ENCODE results near the gene MR1.

DNA sequence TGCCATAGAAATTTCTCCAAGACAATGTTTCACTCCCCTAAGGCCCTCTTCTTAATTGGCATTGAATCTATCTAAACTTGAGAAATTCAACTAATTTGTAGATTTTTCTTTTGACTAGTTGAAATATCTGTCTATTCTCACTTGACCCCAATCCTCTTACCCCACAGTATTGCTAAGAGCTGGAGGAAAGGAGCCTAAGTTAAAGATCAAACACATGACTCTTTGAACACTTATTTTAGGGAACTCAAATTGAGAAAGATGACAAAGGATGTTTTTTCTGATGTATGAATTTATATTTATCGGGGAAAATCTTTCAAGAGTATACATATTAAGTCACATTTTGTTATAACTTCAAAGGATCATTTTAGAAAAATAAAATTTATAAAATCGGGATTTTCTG, 3.6 kb downstream of the MR1 start:
- no peak for TF ChIP-seq ZNF274 (IDR thresholded peaks at IDR 0.05; ENCODE audit: low read depth, low read length)
- no peak for TF ChIP-seq YY1 (IDR thresholded peaks at IDR 0.05; ENCODE audit: insufficient read depth, insufficient read length)
- TF ChIP-seq SUZ12 (IDR thresholded peaks at IDR 0.05; ENCODE audit: extremely low read depth, insufficient read depth, insufficient read length): no peak

All from NT2/D1 (cell line).